ENCODE data around the gene DDT.

DNA sequence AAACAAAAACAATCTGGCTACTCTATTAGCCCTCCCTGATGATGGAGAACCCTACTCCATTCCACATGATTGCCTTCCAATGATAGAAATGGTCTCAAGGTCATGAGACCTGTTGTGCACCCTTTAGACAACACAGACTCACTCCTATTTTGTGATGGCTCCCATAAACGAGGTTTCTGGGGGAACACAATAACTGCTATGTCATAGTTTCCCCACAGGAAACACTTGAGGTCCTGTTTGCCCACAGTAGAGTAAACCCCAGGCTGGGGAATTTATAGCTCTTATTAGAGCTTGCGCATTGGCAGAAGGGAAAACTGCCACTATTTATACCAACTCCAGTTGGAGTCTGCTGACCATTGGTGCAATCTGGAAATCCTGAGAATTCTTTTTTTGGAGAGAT, 51.3 kb downstream of the DDT start:
- TF ChIP-seq RAD21 (IDR thresholded peaks at IDR 0.05; ENCODE audit: low read depth) = no peak
- no peak for TF ChIP-seq MAX (IDR thresholded peaks at IDR 0.05)
- TF ChIP-seq REST (IDR thresholded peaks at IDR 0.05; ENCODE audit: low read depth) = no peak
- no peak for TF ChIP-seq CEBPB (IDR thresholded peaks at IDR 0.05)
